ENCODE data around the gene FHIT.

The FHIT gene

GRCh38 chr3:59979542-59979941 lies 1271.7 kb downstream of the FHIT start:
- H3K27ac ChIP-seq: no peak overlapping the region
- ChIA-PET POLR2A (ENCODE audit: low non-redundant PET) (interaction anchor here (0.6 kb wide), 1 partner anchor 745 kb away, joined by 5 read pairs; no protein-coding TSS in a partner anchor), CTCF (no interaction called here)
- TF ChIP-seq CTCF (conservative IDR thresholded peaks at IDR 0.05; ENCODE audit: low read depth): no peak
- DNase-seq (ENCODE audit: low spot score): no peak

GRCh38 chr3:59978979-59979378 lies 1272.3 kb downstream of the FHIT start:
- no peak for TF ChIP-seq CTCF (conservative IDR thresholded peaks at IDR 0.05; ENCODE audit: low read depth)
- no peak overlapping the region for H3K27ac ChIP-seq
- ChIA-PET CTCF (no interaction called here), POLR2A (ENCODE audit: low non-redundant PET) (no interaction called here)
- DNase-seq (ENCODE audit: low spot score): no peak

GRCh38 chr3:59970796-59971195 lies 1280.5 kb downstream of the FHIT start:
- POLR2A ChIA-PET (ENCODE audit: low non-redundant PET): no interaction called here
- CTCF ChIA-PET: no interaction called here
- TF ChIP-seq CTCF (conservative IDR thresholded peaks at IDR 0.05; ENCODE audit: low read depth): no peak

GRCh38 chr3:59970376-59970775 lies 1280.9 kb downstream of the FHIT start:
- ChIA-PET POLR2A (ENCODE audit: low non-redundant PET) (no interaction called here), CTCF (no interaction called here)
- TF ChIP-seq CTCF (conservative IDR thresholded peaks at IDR 0.05; ENCODE audit: low read depth): no peak
- H3K27ac ChIP-seq: no peak overlapping the region
- DNase-seq (ENCODE audit: low spot score): no peak

More at GRCh38 chr3:59970796-59971195, 1280.5 kb downstream of the FHIT start:
- H3K27ac ChIP-seq: no peak overlapping the region
- DNase-seq (ENCODE audit: low spot score): no peak

GRCh38 chr3:59968513-59969045 lies 1282.7 kb downstream of the FHIT start:
- POLR2A ChIA-PET (ENCODE audit: low non-redundant PET): no interaction called here
- H3K27ac ChIP-seq: no peak overlapping the region
- CTCF ChIA-PET: no interaction called here
- DNase-seq (ENCODE audit: low spot score): no peak
- TF ChIP-seq CTCF (conservative IDR thresholded peaks at IDR 0.05; ENCODE audit: low read depth): no peak

GRCh38 chr3:59963676-59964075 lies 1287.6 kb downstream of the FHIT start:
- POLR2A ChIA-PET (ENCODE audit: low non-redundant PET): no interaction called here
- CTCF ChIA-PET: no interaction called here
- no peak overlapping the region for H3K27ac ChIP-seq
- TF ChIP-seq CTCF (conservative IDR thresholded peaks at IDR 0.05; ENCODE audit: low read depth): no peak
- DNase-seq (ENCODE audit: low spot score): no peak

GRCh38 chr3:59957150-59957549 lies 1294.1 kb downstream of the FHIT start:
- ChIA-PET CTCF (no interaction called here), POLR2A (ENCODE audit: low non-redundant PET) (no interaction called here)
- no peak overlapping the region for H3K27ac ChIP-seq
- no peak for DNase-seq (ENCODE audit: low spot score)
- no peak for TF ChIP-seq CTCF (conservative IDR thresholded peaks at IDR 0.05; ENCODE audit: low read depth)
